Type B pancreatic cell (in vitro differentiated cells): ENCODE data around the gene SLC35F1. TPM values are rescaled to one million over a fixed set of nuclear protein-coding genes. Genes with fewer than 3 reads are reported as not detected.
"Not testable (repeated sequence)": the region's sequence is repeated elsewhere in the genome, so short reads cannot be mapped to it uniquely, and the experiment has no call there.

Source experiments
- DNase-seq: peaks from one replicate; pipeline ENCODE4 v3.0.0; 2021; ENCODE audit warnings: mixed read lengths; ENCODE audit not compliant: unreplicated experiment; ENCODE audit errors: extremely low spot score
- H3K27ac Mint-ChIP-seq: 2 replicates; pipeline ENCODE4 v1.8.0; 2021; ENCODE audit warnings: mild to moderate bottlenecking, mixed read lengths
- H3K27me3 Mint-ChIP-seq: 2 replicates; pipeline ENCODE4 v1.8.0; 2021; ENCODE audit warnings: mixed read lengths
- H3K36me3 Mint-ChIP-seq: 2 replicates; pipeline ENCODE4 v1.8.0; 2021; ENCODE audit warnings: mixed read lengths
- H3K4me1 Mint-ChIP-seq: one replicate; pipeline ENCODE4 v1.8.0; 2021; ENCODE audit warnings: mixed read lengths; ENCODE audit not compliant: unreplicated experiment
- H3K4me3 Mint-ChIP-seq: 2 replicates; pipeline ENCODE4 v1.8.0; 2021; ENCODE audit warnings: mild to moderate bottlenecking, mixed read lengths
- H3K9me3 Mint-ChIP-seq: 2 replicates; pipeline ENCODE4 v1.8.0; 2021; ENCODE audit warnings: mixed read lengths
- CTCF ChIP-seq: fragments of 200-600 bp; sonication (generic); conservative IDR thresholded peaks from 2 replicates; pipeline ENCODE4 v1.5.0; 2021; ENCODE audit warnings: antibody characterized with exemption, mild to moderate bottlenecking
- total RNA-seq: library from RNA; stranded (reverse); gene quantifications from 2 replicates; pipeline ENCODE4 v1.2.1, GENCODE V29; 2021; ENCODE audit warnings: low replicate concordance

Gene SLC35F1
- total RNA-seq, 1 donor from 2014 or later: 6.1 TPM

DNA sequence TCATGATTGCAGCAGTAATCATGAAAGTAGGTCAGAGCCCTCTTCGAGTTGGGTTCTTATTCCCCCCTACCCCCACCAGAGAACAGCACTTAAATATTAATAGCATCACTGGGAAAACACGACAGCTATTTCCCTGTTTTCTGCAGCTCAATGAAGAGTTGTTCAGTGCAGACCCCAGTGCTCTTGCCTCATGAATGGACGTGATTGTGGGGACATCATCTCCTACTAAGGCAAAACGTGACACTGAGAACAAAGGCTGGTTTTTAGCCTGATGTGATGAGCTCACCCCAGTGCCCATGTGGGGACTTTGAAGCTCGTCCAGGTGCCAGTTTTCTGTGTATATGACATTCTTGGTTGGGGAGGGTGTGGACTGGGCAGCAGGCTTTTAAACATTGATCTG, 105.9 kb downstream of the SLC35F1 start:
- Mint-ChIP-seq H3K4me3 (no peak overlapping the region), H3K9me3 (no peaks in the 10 kb centered on the region), H3K4me1 (no peaks in the 10 kb centered on the region), H3K36me3 (no peaks in the 10 kb centered on the region), H3K27ac (no peak overlapping the region), H3K27me3 (no peaks in the 10 kb centered on the region)
- no peak for DNase-seq
- TF ChIP-seq CTCF: no peak

DNA sequence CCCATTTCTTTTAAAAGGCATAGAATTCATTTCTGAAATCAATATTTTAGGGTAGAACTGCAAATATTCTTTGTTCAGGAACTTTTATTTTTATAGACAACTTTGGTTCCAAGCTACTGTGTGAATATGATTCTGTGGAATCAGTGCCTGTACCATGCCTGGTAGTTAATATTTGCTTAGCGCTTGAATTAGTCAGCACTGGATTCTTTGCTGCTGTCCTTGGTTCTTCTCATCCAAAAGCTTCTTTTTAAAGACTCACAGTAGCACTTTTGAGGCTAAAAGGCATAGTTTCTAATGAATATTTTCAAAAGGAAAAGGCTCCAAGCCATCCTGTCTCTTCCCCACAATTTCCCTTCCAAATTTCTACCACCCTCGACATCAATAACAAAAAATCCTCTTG, 109.5 kb downstream of the SLC35F1 start:
- H3K4me1 Mint-ChIP-seq: no peaks in the 10 kb centered on the region
- H3K27ac Mint-ChIP-seq: no peak overlapping the region
- H3K27me3 Mint-ChIP-seq: no peaks in the 10 kb centered on the region
- TF ChIP-seq CTCF: no peak
- H3K4me3 Mint-ChIP-seq: no peak overlapping the region
- no peaks in the 10 kb centered on the region for H3K9me3 Mint-ChIP-seq
- H3K36me3 Mint-ChIP-seq: no peaks in the 10 kb centered on the region
- DNase-seq: no peak

DNA sequence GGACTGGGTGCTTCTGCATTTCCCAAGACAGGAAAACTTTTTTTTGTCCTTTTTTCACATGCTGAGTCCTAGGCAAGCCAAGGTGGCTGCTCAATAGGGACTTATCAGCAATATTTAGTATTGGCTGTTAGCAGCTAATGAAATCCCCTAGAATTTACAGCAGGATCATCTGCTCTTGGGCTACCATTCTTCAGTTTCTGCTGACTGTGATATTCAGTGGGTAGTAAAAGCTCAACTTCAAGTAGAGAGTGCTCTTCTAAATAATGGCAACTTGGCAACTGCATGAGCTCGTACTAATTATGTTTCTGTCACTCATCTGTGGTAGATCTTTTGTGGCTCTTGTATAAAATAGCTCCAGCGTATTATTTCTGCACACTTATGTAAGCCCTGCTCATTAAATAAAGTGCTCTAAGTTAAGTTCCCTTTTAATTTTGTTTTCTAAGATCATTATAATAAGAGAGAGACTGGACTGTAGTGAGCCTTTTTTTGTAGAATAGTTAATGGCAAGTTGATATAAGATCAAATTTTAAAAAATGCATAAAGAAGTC, 110.3 kb downstream of the SLC35F1 start:
- Mint-ChIP-seq H3K27me3 (no peaks in the 10 kb centered on the region), H3K36me3 (no peaks in the 10 kb centered on the region), H3K27ac (no peak overlapping the region), H3K4me3 (no peak overlapping the region), H3K4me1 (no peaks in the 10 kb centered on the region), H3K9me3 (no peaks in the 10 kb centered on the region)
- no peak for TF ChIP-seq CTCF
- no peak for DNase-seq

DNA sequence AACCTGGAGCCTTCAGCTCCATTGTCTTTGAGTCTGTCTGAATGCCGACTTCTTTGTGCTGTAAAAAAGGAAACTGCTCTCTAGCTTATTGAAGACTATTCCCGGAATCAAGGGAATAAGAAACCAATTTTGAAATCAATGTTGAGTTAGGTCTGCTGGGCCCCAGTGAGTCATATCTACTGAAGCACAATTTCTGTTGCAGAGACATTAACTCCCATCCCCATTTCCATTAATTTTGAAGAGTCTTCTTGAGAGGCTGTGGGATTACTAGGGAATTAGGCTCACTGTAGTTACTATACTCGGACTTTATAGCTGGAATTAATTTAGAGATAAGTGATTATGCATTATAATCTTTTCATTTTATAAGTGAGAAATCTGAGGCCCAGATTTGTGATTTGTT, 116.7 kb downstream of the SLC35F1 start:
- no peak for TF ChIP-seq CTCF
- Mint-ChIP-seq H3K9me3 (no peaks in the 10 kb centered on the region), H3K4me1 (no peaks in the 10 kb centered on the region), H3K36me3 (no peaks in the 10 kb centered on the region), H3K27me3 (no peaks in the 10 kb centered on the region), H3K27ac (no peak overlapping the region), H3K4me3 (no peak overlapping the region)
- no peak for DNase-seq

DNA sequence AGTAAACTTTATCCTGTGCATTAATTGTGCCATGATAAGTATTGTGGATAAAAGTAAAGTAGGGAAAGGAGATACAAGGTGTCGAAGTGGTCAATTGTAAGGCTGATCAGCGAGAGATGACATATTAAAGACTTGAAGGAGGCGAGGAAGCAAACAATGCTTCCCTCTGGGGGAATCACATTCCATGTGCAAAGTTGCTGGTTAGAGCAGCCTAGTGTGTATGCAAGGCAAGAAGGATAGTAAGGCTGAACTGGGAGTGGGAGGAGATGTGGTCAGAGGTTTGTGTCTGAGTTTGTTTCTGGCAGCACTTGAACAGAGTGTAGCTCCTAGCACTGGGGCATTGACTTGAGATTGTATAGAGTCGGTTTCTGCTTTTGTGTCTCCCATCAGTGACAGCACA, 122.9 kb downstream of the SLC35F1 start:
- no peak for DNase-seq
- no peaks in the 10 kb centered on the region for H3K4me1 Mint-ChIP-seq
- no peaks in the 10 kb centered on the region for H3K9me3 Mint-ChIP-seq
- no peaks in the 10 kb centered on the region for H3K27me3 Mint-ChIP-seq
- H3K36me3 Mint-ChIP-seq: no peaks in the 10 kb centered on the region
- H3K27ac Mint-ChIP-seq: no peak overlapping the region
- TF ChIP-seq CTCF: no peak
- H3K4me3 Mint-ChIP-seq: no peak overlapping the region

DNA sequence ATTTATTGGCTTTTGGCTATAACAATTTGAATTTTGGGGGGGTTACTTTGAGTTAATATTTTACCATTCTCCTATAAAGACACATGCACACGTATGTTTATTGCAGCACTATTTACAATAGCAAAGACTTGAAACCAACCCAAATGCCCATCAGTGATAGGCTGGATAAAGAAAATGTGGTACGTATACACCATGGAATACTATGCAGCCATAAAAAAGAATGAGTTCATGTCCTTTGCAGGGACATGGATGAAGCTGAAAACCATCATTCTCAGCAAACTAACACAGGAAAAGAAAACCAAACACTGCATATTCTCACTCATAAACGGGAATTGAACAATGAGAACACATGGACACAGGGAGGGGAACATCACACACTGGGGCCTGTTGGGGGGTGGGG, 130.4 kb downstream of the SLC35F1 start:
- H3K36me3 Mint-ChIP-seq, H3K27ac Mint-ChIP-seq, H3K27me3 Mint-ChIP-seq: not testable (repeated sequence)

More for the DNA sequence above, 130.4 kb downstream of the SLC35F1 start:
- not testable (repeated sequence) for H3K4me3 Mint-ChIP-seq, H3K4me1 Mint-ChIP-seq, DNase-seq, H3K9me3 Mint-ChIP-seq
